ENCODE data around the gene OSTC. TPM values are rescaled to one million over a fixed set of nuclear protein-coding genes. Genes with fewer than 3 reads are reported as not detected.

OSTC gene
- total RNA-seq, 1 experiment from 2014 or later, result 88.9 TPM

GRCh38 chr4:108714880-108715279 lies 64.5 kb downstream of the OSTC start:
- no peak for DNase-seq (ENCODE audit: low read depth)

GRCh38 chr4:108716340-108716739 lies 65.9 kb downstream of the OSTC start:
- no peak for DNase-seq (ENCODE audit: low read depth)

- no peak for DNase-seq (ENCODE audit: low read depth)
Measured at GRCh38 chr4:108717386-108717785, 67.0 kb downstream of the OSTC start.

Other genes with a start within 250 kb of the OSTC start
- 621 and 803 TPM in 2 replicates for gene RPL34, start 30.0 kb upstream of the OSTC start, total RNA-seq (2014; rRNA removed; shearing (Covaris generic))
- 0.11 TPM in 1 of 2 replicates, not detected in the other for gene ETNPPL, start 112.5 kb downstream of the OSTC start, total RNA-seq (2014; rRNA removed; shearing (Covaris generic))